Measurements from ENCODE around the gene SLC4A1. TPM values are rescaled to one million over a fixed set of nuclear protein-coding genes. Genes with fewer than 3 reads are reported as not detected.

SLC4A1 gene
- total RNA-seq, 4 donors from 2014 or later, result 0.08 to 0.54 (median 0.45) TPM; not detected in 1

DNA sequence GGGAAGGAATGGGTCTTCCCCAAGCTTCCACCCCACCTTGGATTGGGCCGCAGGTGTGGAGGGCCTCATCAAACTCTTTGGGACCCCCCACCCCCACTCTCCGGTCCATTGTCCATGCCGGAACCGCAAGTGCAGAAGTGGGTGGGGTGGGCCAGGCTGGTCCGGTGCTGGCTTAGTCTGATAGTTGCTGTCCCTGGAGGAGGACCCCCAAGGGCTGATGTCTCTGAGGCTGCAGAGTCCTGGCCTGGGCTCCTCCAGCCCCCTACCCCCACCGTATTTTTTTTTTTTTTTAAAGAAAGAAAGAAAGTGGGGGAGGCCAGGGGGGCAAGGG, 61.1 kb downstream of the SLC4A1 start:
- H3K36me3 ChIP-seq, result peaks cover 0 to 48% of the 10 kb centered on the region in 2 donors
- no peak for TF ChIP-seq POLR2AphosphoS5 (IDR thresholded peaks at IDR 0.05)
- TF ChIP-seq POLR2A (IDR thresholded peaks at IDR 0.05), result no peak
- TF ChIP-seq, protein P1, sequence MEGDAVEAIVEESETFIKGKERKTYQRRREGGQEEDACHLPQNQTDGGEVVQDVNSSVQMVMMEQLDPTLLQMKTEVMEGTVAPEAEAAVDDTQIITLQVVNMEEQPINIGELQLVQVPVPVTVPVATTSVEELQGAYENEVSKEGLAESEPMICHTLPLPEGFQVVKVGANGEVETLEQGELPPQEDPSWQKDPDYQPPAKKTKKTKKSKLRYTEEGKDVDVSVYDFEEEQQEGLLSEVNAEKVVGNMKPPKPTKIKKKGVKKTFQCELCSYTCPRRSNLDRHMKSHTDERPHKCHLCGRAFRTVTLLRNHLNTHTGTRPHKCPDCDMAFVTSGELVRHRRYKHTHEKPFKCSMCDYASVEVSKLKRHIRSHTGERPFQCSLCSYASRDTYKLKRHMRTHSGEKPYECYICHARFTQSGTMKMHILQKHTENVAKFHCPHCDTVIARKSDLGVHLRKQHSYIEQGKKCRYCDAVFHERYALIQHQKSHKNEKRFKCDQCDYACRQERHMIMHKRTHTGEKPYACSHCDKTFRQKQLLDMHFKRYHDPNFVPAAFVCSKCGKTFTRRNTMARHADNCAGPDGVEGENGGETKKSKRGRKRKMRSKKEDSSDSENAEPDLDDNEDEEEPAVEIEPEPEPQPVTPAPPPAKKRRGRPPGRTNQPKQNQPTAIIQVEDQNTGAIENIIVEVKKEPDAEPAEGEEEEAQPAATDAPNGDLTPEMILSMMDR (IDR thresholded peaks at IDR 0.05), result no peak
- TF ChIP-seq EP300 (IDR thresholded peaks at IDR 0.05), result no peak
- 50 to 81% methylated on average over 2 to 3 of the region's 6 CpGs for WGBS, 2 donors (ENCODE audit: low coverage in 1 of 2)

DNA sequence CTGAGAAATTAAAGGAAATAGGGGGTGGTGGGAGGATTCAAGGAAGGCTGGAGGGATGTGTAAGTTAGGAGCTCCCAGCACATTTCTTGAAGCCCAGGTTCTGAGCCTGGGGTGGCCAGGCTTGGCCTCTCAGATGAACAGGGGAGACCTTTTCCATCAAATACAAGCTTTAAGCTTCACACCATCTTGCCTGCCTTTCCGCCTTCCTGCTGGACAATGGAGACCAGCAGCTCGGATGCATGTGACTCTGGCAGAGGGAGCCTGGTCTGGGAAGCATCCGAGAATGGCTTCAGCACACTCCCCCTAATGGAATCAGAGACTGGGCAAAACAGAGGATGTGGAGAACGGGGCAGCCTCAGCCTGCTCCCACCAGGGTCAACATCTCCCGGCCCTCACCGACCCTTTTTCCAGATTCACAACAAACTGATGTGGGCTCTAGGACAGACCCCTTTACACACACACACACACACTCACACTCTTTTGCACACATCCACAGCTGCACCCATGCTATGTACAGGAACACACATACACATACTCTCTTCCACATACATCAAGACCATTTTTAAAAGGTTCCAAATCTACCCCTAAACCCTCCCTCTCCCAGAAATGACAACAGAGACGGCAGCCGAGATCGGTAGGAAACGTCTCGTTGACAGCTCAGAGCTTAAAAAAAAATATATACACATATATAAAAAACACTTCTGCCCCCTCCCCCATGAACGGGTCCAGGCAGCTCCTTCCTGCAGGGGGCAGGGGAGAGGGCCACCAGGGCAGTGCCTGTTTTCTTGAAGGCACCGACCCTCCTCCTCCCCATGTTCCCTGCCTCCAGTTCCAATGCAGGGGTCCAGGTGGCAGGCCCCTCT, 61.7 kb downstream of the SLC4A1 start:
- Histone ChIP-seq H3K27me3 (no peaks in the 10 kb centered on the region), H3K27ac (no peak overlapping the region), H3K4me3 (no peak overlapping the region), H3K4me1 (peaks cover 3 to 37% (median 11%) of the 10 kb centered on the region in 3 donors), H3K9me3 (no peaks in the 10 kb centered on the region), H3K36me3 (peaks cover 0 to 42% of the 10 kb centered on the region in 2 donors)
- TF ChIP-seq EP300 (IDR thresholded peaks at IDR 0.05), result no peak
- no peak for TF ChIP-seq POLR2A (IDR thresholded peaks at IDR 0.05)
- TF ChIP-seq, protein P1 (IDR thresholded peaks at IDR 0.05), result peak in 1 of 4 experiments; percentile 16
- no peak for ATAC-seq
- WGBS, 2 donors (ENCODE audit: low coverage in 1 of 2), result 33 to 41% methylated on average over 6 to 7 of the region's 13 CpGs

More for the DNA sequence above, 61.1 kb downstream of the SLC4A1 start:
- Histone ChIP-seq H3K27ac (no peak overlapping the region), H3K4me3 (no peak overlapping the region), H3K9me3 (no peaks in the 10 kb centered on the region), H3K4me1 (peaks cover 3 to 43% (median 11%) of the 10 kb centered on the region in 3 donors), H3K27me3 (no peaks in the 10 kb centered on the region)
- no peak for ATAC-seq

DNA sequence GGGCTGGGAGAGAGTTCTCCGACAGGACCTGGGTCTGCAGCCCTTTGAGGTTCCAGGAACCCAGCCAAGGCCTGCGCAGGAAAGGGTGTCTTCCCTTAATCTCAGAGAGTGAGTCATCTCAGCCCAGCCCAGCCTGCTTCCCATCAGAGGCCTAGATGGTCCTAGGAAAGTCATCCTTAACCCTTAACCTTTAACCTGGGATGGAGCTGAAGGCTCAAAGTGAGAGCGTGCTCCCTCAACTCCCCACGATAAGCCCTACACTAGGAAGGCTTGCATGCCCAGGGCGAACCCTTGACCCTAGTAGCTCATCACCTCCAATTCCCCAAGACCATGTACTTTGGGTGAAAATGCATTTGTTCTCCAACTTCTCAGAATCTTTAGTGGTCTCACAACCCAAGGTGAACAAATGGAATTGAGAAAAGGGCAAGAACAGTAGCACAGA, 63.5 kb downstream of the SLC4A1 start:
- Histone ChIP-seq H3K4me3 (no peak overlapping the region), H3K9me3 (no peaks in the 10 kb centered on the region), H3K27me3 (no peaks in the 10 kb centered on the region), H3K27ac (no peak overlapping the region), H3K36me3 (peaks cover 0 to 31% of the 10 kb centered on the region in 2 donors), H3K4me1 (peaks cover 0 to 29% (median 0%) of the 10 kb centered on the region in 3 donors)
- no peak for ATAC-seq
- WGBS, 2 donors (ENCODE audit: low coverage in 1 of 2), result 23 to 68% methylated on average over 3 to 4 of the region's 5 CpGs
- no peak for TF ChIP-seq EP300 (IDR thresholded peaks at IDR 0.05)
- TF ChIP-seq POLR2AphosphoS5 (IDR thresholded peaks at IDR 0.05), result no peak
- TF ChIP-seq POLR2A (IDR thresholded peaks at IDR 0.05), result no peak
- TF ChIP-seq, protein P1 (IDR thresholded peaks at IDR 0.05), result no peak

DNA sequence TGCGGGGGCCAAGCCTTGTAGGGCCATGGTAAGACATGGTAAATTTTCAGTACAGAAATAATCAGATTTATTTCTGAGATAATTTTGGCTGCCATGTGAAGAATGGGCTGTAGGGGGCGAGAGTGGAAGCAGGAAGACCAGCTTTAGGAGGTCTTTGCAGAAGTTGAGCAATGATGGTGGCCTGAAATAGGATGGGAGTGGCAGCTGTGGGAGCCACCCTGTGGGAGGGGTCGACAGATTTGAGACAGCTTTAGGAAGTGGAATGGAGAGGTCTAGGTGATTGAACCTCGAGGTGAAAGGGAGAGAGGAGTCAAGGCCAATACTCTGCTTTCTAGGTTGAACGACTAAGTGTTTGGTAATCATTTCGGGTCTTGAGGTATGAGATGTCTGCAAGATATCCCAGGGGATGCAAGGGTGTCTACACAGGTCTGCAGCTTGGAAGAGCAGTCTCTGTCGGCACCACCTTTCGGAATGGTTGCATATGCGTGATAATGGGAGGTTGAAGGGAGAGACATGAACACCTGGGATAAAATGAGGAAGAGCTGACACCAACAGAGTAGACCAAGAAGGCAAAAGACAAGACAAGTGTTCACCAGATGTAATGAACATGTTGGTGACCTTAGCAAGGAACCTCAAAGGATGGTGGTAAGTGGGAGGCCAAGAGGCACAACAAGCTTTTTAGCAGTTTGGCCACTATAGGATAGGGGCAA, 64.0 kb downstream of the SLC4A1 start:
- WGBS, 2 donors (ENCODE audit: low coverage in 1 of 2), result 43 to 50% methylated on average over 8 to 9 of the region's 9 CpGs
- no peak for ATAC-seq
- TF ChIP-seq POLR2AphosphoS5 (IDR thresholded peaks at IDR 0.05) (no peak), EP300 (IDR thresholded peaks at IDR 0.05) (no peak), POLR2A (IDR thresholded peaks at IDR 0.05) (no peak)
- TF ChIP-seq, protein P1 (IDR thresholded peaks at IDR 0.05), result peak in 3 of 4 experiments; percentile 38 to 59 (median 54)

More for the DNA sequence above, 64.0 kb downstream of the SLC4A1 start:
- no peak overlapping the region for H3K27ac ChIP-seq
- H3K4me3 ChIP-seq, result no peak overlapping the region
- peaks cover 0 to 26% of the 10 kb centered on the region in 2 donors for H3K36me3 ChIP-seq
- H3K9me3 ChIP-seq, result no peaks in the 10 kb centered on the region
- peaks cover 0 to 29% (median 0%) of the 10 kb centered on the region in 3 donors for H3K4me1 ChIP-seq
- no peaks in the 10 kb centered on the region for H3K27me3 ChIP-seq
